Measurements from ENCODE around the gene PPP2R1A. TPM values are rescaled to one million over a fixed set of nuclear protein-coding genes. Genes with fewer than 3 reads are reported as not detected.

Gene PPP2R1A
- total RNA-seq, 1 donor from 2014 or later = 367 TPM

DNA sequence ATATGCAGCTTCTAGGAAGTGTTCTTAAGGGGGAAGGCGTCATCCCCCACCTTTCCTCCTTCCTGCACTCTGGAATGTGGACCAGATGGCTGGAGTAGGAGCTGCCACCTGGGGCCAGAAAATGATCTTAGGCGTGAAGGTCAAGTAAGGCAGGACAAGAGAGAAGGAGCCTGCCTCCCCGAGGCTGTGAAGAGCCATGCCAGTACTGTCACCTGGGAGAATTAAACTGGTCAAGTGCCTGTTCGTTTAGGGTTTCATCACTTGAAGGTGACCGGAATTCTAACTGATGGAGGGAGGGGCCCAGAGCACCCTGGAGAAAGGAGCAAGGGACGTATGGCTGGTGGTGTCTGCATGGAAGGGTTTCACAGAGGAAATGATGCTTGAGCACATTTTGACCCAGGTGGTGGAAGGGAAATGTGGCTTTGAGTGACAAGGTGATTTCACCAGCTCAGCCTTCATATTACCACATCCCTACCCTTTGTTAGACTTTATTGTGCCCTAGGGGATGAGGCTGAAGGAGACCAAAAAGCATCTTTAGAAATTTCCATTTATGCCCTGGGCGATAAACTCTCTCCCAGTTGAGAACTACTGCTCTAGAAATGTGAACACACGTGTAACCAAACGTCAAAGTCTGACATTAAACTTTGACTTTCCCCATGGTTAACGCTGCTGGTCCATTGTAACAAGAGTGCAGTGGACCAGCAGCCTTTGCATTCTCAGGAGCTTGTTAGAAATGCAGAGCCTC is 37.5 kb downstream of the PPP2R1A start:
- no peak for TF ChIP-seq CTCF (conservative IDR thresholded peaks at IDR 0.05; ENCODE audit: low read depth, low read length)
- no peak overlapping the region for H3K4me3 ChIP-seq (ENCODE audit: low read depth, low read length)
- no peak for DNase-seq (ENCODE audit: low read depth)

DNA sequence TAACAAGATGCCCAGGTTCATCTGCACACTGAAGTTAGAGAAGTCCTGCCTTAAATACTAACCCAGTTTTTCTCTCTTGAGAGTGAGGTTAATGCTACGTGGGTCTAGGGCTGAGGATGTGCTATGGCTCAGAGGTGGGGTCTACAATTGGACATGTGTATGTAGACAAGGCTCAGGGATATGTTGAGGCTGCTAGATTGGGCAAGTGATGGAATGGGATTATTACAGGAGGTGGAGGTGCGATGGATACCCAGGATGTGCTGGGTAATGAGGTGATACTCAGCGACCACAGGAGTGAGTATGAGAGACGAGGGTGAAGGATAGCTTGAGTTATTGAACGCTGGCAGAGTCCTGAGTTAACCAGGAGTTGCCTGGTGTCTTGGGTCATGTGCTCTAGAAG is 38.1 kb downstream of the PPP2R1A start:
- DNase-seq (ENCODE audit: low read depth) = no peak
- no peak overlapping the region for H3K4me3 ChIP-seq (ENCODE audit: low read depth, low read length)
- TF ChIP-seq CTCF (conservative IDR thresholded peaks at IDR 0.05; ENCODE audit: low read depth, low read length) = no peak

DNA sequence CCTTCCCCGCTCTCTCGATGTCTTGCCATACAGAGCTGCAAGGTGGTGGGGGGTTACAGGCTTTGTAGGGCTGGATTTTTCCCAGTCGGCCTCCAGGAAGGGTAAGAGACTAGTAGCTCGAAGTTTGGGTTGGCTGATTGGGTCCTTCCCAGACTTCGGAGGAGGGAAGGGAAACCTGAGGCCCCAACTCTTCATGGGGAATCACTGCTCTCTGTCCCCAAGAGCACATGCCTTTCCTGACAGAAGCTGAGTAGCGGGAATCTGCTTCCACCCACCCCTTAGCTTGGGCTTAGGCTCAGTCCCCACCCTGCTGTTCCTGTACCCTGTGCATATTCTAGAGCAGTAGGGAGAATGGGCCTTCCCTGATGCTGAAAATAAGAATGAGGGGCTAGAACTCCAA is 39.7 kb downstream of the PPP2R1A start:
- DNase-seq (ENCODE audit: low read depth) = no peak
- no peak overlapping the region for H3K4me3 ChIP-seq (ENCODE audit: low read depth, low read length)
- TF ChIP-seq CTCF (conservative IDR thresholded peaks at IDR 0.05; ENCODE audit: low read depth, low read length) = no peak

DNA sequence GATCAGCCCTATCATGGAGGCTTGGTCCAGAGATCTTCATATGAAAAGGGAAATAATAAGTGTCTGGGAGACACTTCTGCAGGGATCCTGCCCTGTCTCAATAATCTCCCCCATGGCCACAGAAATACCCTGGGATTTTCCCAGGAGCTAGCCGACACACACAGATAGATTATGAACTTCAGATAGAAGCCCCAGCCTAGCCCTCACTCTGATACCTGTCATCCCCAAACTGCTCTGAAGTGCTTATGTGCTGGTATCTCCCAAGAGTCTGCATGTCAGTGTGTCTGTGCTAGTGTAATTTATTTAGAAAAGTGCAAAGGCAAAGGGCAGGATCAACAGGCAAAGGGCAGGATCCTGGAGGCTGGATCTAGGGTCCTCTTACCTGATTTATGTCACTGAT is 40.8 kb downstream of the PPP2R1A start:
- no peak for DNase-seq (ENCODE audit: low read depth)
- H3K4me3 ChIP-seq (ENCODE audit: low read depth, low read length) = no peak overlapping the region
- no peak for TF ChIP-seq CTCF (conservative IDR thresholded peaks at IDR 0.05; ENCODE audit: low read depth, low read length)

- no peak overlapping the region for H3K4me3 ChIP-seq (ENCODE audit: low read depth, low read length)
- DNase-seq (ENCODE audit: low read depth) = no peak
- no peak for TF ChIP-seq CTCF (conservative IDR thresholded peaks at IDR 0.05; ENCODE audit: low read depth, low read length)
Observed at GRCh38 chr19:52231154-52231910, 41.5 kb downstream of the PPP2R1A start.

DNA sequence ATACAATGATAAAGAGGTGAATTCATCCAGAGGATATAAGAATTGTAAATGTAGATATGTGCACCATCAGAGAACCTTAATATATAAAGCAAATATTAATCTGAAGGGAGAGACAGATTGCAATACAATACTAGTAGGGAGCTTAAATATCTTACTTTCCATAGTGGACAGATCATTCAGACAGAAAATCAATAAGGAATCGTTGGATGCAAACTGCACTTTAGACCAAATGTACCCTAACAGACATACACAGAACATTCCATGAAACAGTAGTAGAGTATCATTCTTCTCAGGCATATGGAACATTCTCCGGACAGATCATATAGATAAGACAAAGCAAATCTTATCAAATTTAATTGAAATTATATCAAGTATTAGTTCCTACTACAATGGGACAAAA is 44.6 kb downstream of the PPP2R1A start:
- TF ChIP-seq CTCF (conservative IDR thresholded peaks at IDR 0.05; ENCODE audit: low read depth, low read length) = no peak
- no peak for DNase-seq (ENCODE audit: low read depth)
- H3K4me3 ChIP-seq (ENCODE audit: low read depth, low read length) = no peak overlapping the region
